IPS-20b (cell line): ENCODE measurements around the gene DPP7.

Source experiments
- H3K27ac ChIP-seq: one replicate; pipeline ENCODE4 v1.5.1; 2013; ENCODE audit warnings: low read length
- H3K27me3 ChIP-seq: 2 replicates; pipeline ENCODE4 v1.6.1; 2013; ENCODE audit warnings: mild to moderate bottlenecking, low read length, inconsistent platforms; ENCODE audit not compliant: insufficient read depth
- H3K36me3 ChIP-seq: 2 replicates; pipeline ENCODE4 v1.6.1; 2013; ENCODE audit warnings: low read depth, mild to moderate bottlenecking, inconsistent platforms, low read length, moderate library complexity; ENCODE audit not compliant: insufficient read depth
- H3K4me1 ChIP-seq: 2 replicates; pipeline ENCODE4 v1.6.1; 2013; ENCODE audit warnings: mild to moderate bottlenecking, control low read depth, inconsistent platforms, low read length, moderate library complexity; ENCODE audit not compliant: insufficient read depth
- H3K4me3 ChIP-seq: 2 replicates; pipeline ENCODE4 v1.5.1; 2013; ENCODE audit warnings: mild to moderate bottlenecking, low read length, inconsistent platforms
- H3K9ac ChIP-seq: 2 replicates; pipeline ENCODE4 v1.6.1; 2013; ENCODE audit warnings: low read depth, mild to moderate bottlenecking, inconsistent platforms, low read length, moderate library complexity
- H3K9me3 ChIP-seq: 2 replicates; pipeline ENCODE4 v1.6.1; 2013; ENCODE audit warnings: mild to moderate bottlenecking, low read depth, low read length, inconsistent platforms; ENCODE audit not compliant: insufficient read depth

The DPP7 gene

DNA sequence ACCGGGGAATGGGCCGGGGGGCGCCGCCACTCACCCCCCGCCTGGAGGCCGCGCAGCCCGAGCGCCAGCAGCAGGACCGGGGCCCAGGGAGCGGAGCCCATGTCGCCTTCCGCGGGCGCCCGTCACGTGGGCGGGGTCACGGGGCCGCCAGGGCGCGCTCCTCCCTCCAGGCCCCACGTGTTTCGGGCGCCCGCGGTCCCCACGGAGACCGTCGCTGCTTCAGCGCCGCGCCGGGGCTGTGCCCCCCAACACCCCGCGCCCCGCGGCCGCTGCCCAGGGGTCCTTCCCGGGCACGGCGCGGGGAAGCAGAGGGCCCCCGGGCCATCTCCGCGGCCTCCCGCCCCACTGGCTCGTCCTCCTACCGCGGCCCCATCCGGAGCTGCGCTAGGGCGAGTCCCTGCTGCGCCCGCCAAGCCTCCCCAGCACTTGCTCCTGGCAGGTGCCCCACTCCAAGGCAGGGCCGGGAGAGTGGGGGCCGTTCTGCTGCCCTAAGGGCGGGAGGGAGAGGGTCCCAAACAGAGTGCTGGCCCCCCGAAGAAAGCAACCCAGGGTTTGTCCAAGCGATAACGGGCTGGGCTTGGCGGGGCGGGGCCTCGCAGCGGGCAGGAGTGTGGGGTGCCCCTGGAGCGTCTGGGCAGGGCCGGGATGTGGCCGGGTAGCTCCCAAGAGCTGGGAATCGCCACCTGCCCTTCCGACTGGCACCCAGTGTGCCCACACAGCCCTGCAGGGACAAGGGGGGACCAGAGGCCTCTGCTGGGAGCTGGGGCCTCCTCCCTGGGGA, at the start of gene DPP7:
DPP7 (minus strand) TSS at position 121 of the 781 bp plus-strand sequence; CDS start at position 101, 20 bp downstream.
- no peaks in the 10 kb centered on the region for H3K4me1 ChIP-seq
- no peaks in the 10 kb centered on the region for H3K36me3 ChIP-seq
- no peak within 1 kb of the TSS for H3K9ac ChIP-seq
- no peaks in the 10 kb centered on the region for H3K9me3 ChIP-seq
- no peak within 1 kb of the TSS for H3K27ac ChIP-seq
- H3K27me3 ChIP-seq, result peaks cover 53% of the 10 kb centered on the region
- H3K4me3 ChIP-seq, result peak within 1 kb of the TSS; percentile 42; the same call in 1 of the 2 replicates

DNA sequence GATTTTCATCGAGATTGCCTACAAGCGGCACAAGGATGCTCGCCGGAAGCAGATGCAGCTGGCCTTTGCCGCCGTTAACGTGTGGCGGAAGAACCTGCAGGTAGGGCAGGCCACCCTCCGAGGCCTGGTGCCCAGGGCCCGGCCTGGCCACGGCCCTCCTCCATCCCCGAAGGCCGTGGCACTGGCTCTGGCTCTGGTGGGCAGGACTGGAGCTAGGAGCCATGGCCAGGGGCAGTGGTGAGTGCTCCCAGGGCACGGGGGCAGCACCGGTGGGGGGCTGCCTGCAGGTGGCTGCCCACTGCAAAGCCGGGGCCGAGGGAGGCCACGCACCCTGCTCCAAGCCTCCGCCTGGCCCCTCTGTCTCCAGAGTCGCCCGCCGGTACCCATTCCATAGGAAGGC, 49.3 kb upstream of the DPP7 start:
- Histone ChIP-seq H3K9me3 (no peaks in the 10 kb centered on the region), H3K27ac (no peak overlapping the region), H3K36me3 (no peaks in the 10 kb centered on the region), H3K9ac (no peak overlapping the region), H3K4me3 (no peak overlapping the region), H3K4me1 (no peaks in the 10 kb centered on the region), H3K27me3 (peaks cover 100% of the 10 kb centered on the region)

- Histone ChIP-seq H3K4me1 (no peaks in the 10 kb centered on the region), H3K36me3 (no peaks in the 10 kb centered on the region), H3K4me3 (peak overlapping the region; percentile 56; the same call in 1 of the 2 replicates), H3K27ac (no peak overlapping the region), H3K27me3 (peaks cover 100% of the 10 kb centered on the region), H3K9ac (no peak overlapping the region), H3K9me3 (no peaks in the 10 kb centered on the region)
These were observed 48.8 kb upstream of the DPP7 start for GRCh38 chr9:137163365-137163715.

GRCh38 chr9:137162505-137163364, 48.2 kb upstream of the DPP7 start:
- H3K27ac ChIP-seq, result no peak overlapping the region
- H3K4me3 ChIP-seq, result peak overlapping the region; percentile 56; the same call in 1 of the 2 replicates
- H3K36me3 ChIP-seq, result no peaks in the 10 kb centered on the region
- no peaks in the 10 kb centered on the region for H3K9me3 ChIP-seq
- no peaks in the 10 kb centered on the region for H3K4me1 ChIP-seq
- peaks cover 100% of the 10 kb centered on the region for H3K27me3 ChIP-seq
- no peak overlapping the region for H3K9ac ChIP-seq

- H3K27me3 ChIP-seq, result peaks cover 99% of the 10 kb centered on the region
- no peak overlapping the region for H3K27ac ChIP-seq
- H3K36me3 ChIP-seq, result no peaks in the 10 kb centered on the region
- H3K4me1 ChIP-seq, result no peaks in the 10 kb centered on the region
- H3K9ac ChIP-seq, result no peak overlapping the region
- peak overlapping the region; percentile 43; the same call in 1 of the 2 replicates for H3K4me3 ChIP-seq
- H3K9me3 ChIP-seq, result no peaks in the 10 kb centered on the region
These were observed 47.3 kb upstream of the DPP7 start for GRCh38 chr9:137161558-137162486.

DNA sequence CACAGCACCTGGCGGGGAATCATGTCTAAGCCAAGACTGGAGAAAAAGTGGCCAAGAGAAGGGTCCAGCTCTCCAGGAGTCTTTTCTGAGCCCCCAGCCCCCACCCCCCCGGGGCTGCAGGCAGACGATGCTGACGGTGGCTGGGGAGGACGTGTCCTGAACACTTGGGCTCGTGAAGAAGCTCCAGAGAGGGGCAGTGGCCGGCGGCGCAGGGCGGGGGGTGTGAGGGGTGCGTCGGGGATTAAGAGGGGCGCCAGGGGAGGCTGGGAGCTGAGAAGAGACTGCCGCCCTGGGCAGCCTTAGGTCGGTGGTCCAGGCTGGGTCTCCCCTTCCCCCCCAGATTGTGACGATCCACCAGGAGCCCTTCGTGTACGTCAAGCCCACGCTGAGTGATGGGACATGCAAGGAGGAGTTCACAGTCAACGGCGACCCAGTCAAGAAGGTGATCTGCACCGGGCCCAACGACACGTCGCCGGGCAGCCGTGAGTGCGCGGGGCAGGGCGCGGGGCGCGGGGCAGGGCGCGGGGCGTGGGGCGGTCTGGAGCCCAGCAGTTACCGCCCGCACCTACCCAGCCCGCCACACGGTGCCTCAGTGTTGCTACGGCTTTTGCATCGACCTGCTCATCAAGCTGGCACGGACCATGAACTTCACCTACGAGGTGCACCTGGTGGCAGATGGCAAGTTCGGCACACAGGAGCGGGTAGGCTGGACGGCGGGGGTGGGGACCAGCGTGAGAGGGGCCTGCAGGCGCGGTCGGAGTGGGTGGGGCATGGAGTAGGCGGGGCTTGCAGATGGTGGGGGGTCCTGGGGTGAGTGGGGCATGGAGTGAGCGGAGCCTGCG, 46.4 kb upstream of the DPP7 start:
- peaks cover 99% of the 10 kb centered on the region for H3K27me3 ChIP-seq
- no peaks in the 10 kb centered on the region for H3K36me3 ChIP-seq
- no peak overlapping the region for H3K27ac ChIP-seq
- no peak overlapping the region for H3K9ac ChIP-seq
- H3K9me3 ChIP-seq, result no peaks in the 10 kb centered on the region
- H3K4me1 ChIP-seq, result no peaks in the 10 kb centered on the region
- H3K4me3 ChIP-seq, result no peak overlapping the region

- no peaks in the 10 kb centered on the region for H3K4me1 ChIP-seq
- H3K9ac ChIP-seq, result no peak overlapping the region
- H3K4me3 ChIP-seq, result no peak overlapping the region
- H3K27ac ChIP-seq, result no peak overlapping the region
- no peaks in the 10 kb centered on the region for H3K9me3 ChIP-seq
- H3K36me3 ChIP-seq, result no peaks in the 10 kb centered on the region
- H3K27me3 ChIP-seq, result peaks cover 99% of the 10 kb centered on the region
These were observed 45.5 kb upstream of the DPP7 start for GRCh38 chr9:137160054-137160425.

- Histone ChIP-seq H3K9ac (no peak overlapping the region), H3K4me1 (no peaks in the 10 kb centered on the region), H3K4me3 (no peak overlapping the region), H3K27me3 (peaks cover 99% of the 10 kb centered on the region), H3K27ac (no peak overlapping the region), H3K9me3 (no peaks in the 10 kb centered on the region), H3K36me3 (no peaks in the 10 kb centered on the region)
These were observed 44.8 kb upstream of the DPP7 start for GRCh38 chr9:137159105-137160053.

DNA sequence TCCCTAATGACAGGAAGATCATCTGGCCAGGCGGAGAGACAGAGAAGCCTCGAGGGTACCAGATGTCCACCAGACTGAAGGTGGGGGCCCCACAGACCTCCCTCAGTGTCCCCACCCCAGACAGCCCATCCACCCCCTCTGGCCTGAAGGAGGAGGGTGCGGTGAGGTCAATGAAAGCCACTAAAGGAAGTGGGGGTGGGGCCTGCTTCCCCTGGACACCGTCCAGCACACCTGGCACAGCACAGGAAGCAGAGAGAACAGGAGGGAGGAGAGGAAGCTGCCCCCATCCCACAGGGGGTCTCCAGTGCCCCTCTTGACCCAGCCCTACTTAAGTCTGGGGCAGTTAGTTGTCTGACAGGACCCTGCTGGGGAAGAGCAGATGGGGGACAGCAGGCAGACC, 44.1 kb upstream of the DPP7 start:
- H3K27ac ChIP-seq, result no peak overlapping the region
- H3K36me3 ChIP-seq, result no peaks in the 10 kb centered on the region
- H3K27me3 ChIP-seq, result peaks cover 92% of the 10 kb centered on the region
- H3K9ac ChIP-seq, result no peak overlapping the region
- no peaks in the 10 kb centered on the region for H3K4me1 ChIP-seq
- no peaks in the 10 kb centered on the region for H3K9me3 ChIP-seq
- H3K4me3 ChIP-seq, result no peak overlapping the region
